ENCODE measurements around the gene DNAJB6.

DNA sequence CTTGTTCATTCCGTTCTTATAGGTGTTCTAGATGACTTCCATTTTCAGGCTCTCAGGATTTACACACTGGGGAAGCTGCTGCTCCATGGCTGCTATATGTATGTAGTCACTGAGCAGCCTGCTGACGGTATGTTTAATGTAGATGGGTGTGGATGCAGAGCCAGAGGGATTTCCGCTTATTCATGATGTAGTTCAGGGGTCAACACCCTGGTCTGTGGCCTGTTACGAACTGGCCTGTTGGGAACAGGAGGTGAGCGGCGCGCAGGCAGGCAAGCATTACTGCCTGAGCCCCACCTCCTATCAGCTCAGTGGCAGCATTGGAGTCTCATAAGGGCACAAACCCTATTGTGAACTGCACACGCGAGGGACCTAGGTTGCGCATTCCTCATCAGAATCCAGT, 33.9 kb downstream of the DNAJB6 start:
- TF ChIP-seq SP1 (IDR thresholded peaks at IDR 0.05) (no peak), NFRKB (IDR thresholded peaks at IDR 0.05) (no peak), SUZ12 (IDR thresholded peaks at IDR 0.05) (no peak), FOXM1 (IDR thresholded peaks at IDR 0.05; ENCODE audit: borderline replicate concordance) (no peak), FOXK2 (IDR thresholded peaks at IDR 0.05) (no peak), FOXA1 (IDR thresholded peaks at IDR 0.05) (no peak), BHLHE40 (IDR thresholded peaks at IDR 0.05; ENCODE audit: borderline replicate concordance) (no peak), ELF4 (IDR thresholded peaks at IDR 0.05) (no peak), ARNT (IDR thresholded peaks at IDR 0.05) (no peak), TARDBP (IDR thresholded peaks at IDR 0.05) (no peak), LEF1 (IDR thresholded peaks at IDR 0.05; ENCODE audit: borderline replicate concordance) (no peak)
